GM12872 (cell line): Measurements from ENCODE around the gene SLC5A10.

Experiments used
- TF ChIP-seq, protein P1 (sequence below): IDR thresholded peaks from 3 replicates; pipeline ENCODE4 v1.5.1; 2011; ENCODE audit warnings: low read depth, mild to moderate bottlenecking, low read length, moderate library complexity; ENCODE audit not compliant: insufficient read depth

The SLC5A10 gene

DNA sequence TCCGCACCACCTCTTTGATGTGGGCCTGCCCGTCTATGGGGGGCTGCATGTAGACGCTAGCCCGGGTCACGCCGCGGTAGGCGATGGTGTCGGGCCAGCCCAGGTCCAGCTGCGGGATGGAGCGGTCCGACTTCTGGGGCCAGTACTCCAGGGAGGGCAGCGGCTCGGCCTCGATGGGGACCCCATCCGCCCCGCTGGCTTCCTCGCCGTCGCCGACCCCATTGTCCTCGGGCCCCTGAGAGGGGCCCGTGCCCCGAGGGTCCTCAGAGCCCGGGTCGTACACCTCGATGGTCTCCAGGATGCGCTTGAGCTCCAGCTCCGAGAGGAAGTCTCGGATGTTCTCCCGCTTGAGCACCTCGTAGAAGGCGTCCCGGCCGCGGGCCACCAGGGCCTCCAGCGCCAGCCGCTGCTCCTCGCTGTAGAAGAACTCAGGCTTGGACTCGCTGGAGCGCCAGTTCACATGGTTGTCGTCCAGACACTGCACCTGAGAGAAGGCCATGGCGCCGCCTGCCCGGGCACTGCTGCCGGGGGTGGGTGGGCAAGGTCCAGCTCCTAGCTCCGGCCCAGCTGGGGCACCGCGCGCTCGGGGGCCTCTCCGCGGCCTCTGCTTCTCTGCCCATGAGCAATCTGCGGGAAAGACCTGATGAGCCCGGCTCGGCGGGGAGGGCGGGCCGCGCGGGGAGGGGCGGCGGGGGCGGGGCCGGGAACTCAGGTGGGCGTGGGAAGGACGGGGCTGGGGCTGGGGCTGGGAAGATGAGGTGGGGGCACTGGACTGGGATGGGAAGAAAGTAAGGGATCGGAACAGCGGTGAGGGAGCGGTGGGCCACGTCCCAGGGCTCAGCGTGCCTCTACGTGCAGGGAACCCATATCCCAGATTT is 51.8 kb downstream of the SLC5A10 start:
- TF ChIP-seq, protein P1, sequence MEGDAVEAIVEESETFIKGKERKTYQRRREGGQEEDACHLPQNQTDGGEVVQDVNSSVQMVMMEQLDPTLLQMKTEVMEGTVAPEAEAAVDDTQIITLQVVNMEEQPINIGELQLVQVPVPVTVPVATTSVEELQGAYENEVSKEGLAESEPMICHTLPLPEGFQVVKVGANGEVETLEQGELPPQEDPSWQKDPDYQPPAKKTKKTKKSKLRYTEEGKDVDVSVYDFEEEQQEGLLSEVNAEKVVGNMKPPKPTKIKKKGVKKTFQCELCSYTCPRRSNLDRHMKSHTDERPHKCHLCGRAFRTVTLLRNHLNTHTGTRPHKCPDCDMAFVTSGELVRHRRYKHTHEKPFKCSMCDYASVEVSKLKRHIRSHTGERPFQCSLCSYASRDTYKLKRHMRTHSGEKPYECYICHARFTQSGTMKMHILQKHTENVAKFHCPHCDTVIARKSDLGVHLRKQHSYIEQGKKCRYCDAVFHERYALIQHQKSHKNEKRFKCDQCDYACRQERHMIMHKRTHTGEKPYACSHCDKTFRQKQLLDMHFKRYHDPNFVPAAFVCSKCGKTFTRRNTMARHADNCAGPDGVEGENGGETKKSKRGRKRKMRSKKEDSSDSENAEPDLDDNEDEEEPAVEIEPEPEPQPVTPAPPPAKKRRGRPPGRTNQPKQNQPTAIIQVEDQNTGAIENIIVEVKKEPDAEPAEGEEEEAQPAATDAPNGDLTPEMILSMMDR, result no peak

DNA sequence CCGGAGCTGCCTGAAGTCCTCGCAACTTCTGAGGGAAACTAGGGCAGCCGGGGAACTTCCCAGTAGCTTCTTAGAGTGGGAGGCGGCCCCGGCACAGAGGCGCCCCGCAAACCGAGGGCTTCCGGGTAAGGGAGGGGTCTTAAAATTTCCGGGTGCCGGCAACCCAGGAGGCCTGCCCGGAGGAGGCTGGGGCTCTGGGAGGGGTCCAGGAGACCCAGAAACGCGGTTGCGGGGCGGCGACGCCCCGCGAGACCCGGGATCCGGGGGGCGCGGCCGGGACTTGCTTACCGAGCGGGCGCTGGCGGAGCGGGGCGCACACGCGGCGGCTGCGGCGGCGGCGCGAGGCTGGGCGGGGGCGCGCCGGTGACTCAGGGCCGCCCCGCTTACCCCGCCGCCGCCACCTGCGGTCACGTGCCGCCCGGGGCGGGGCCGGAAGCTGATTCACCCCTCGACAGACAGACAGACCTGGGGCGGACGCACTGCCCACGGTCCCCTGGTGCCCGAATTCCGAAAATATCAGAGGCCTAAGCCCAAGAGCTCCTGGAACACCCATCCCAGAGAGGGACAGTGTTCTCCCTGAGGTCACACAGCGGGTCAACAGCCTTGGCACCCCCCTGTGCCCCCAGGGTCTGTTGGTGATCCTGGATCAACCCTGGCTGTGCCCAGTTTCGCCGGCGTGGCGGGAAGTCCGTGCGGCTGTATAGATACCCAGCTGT is 52.6 kb downstream of the SLC5A10 start, which contains the start of gene FAM83G:
Gene FAM83G (minus strand): TSS at position 344 of the 716 bp plus-strand sequence. CDS start 723 bp downstream, outside the sequence.
- TF ChIP-seq, protein P1, result no peak

GRCh38 chr17:19005137-19005773 is 53.3 kb downstream of the SLC5A10 start:
- TF ChIP-seq, protein P1, result no peak

GRCh38 chr17:19005789-19006430 is 53.9 kb downstream of the SLC5A10 start:
- TF ChIP-seq, protein P1, result no peak

GRCh38 chr17:19006698-19007097 is 54.7 kb downstream of the SLC5A10 start:
- TF ChIP-seq, protein P1, result no peak

GRCh38 chr17:19009970-19010369 is 58.0 kb downstream of the SLC5A10 start:
- TF ChIP-seq, protein P1, result no peak
